ENCODE measurements around the gene ELMO2. TPM values are rescaled to one million over a fixed set of nuclear protein-coding genes. Genes with fewer than 3 reads are reported as not detected.
"Not testable (repeated sequence)": the region's sequence is repeated elsewhere in the genome, so short reads cannot be mapped to it uniquely, and the experiment has no call there.

The ELMO2 gene
- total RNA-seq, 1 donor, result 48.4 TPM

- TF ChIP-seq CTCF (IDR thresholded peaks at IDR 0.05; ENCODE audit: insufficient read depth, low read depth, low read length), result no peak
- H3K4me3 ChIP-seq (ENCODE audit: low read depth, low read length), result no peak overlapping the region
- no peak for DNase-seq (ENCODE audit: low read depth)
Observed at GRCh38 chr20:46388937-46389336, 17.5 kb downstream of the ELMO2 start.

- TF ChIP-seq CTCF (IDR thresholded peaks at IDR 0.05; ENCODE audit: insufficient read depth, low read depth, low read length), result no peak
- DNase-seq (ENCODE audit: low read depth), result no peak
- no peak overlapping the region for H3K4me3 ChIP-seq (ENCODE audit: low read depth, low read length)
Observed at GRCh38 chr20:46388201-46388836, 18.1 kb downstream of the ELMO2 start.

DNA sequence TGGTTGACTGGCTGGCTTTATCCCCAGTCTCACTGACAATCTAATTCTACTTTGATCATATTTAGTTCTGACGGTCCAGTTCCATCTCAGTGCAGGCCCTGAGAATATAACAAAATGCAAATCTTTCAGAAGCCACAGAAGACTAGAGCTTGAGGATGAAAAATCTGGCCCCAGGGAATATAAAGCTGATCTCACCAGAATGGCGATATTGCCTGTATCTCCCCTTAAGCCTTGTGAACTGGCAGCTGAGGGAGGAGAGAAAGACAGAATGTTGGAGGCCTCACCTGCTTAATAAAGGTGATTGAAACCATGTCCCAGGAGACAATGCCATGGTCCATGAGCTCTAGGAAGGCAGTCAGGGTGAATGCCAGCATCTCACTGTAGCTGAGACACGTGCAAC lies 19.4 kb downstream of the ELMO2 start:
- not testable (repeated sequence) for DNase-seq (ENCODE audit: low read depth); H3K4me3 ChIP-seq (ENCODE audit: low read depth, low read length)

GRCh38 chr20:46378412-46379009 lies 27.9 kb downstream of the ELMO2 start:
- no peak for TF ChIP-seq CTCF (IDR thresholded peaks at IDR 0.05; ENCODE audit: insufficient read depth, low read depth, low read length)
- H3K4me3 ChIP-seq (ENCODE audit: low read depth, low read length), result no peak overlapping the region

GRCh38 chr20:46377518-46377917 lies 28.9 kb downstream of the ELMO2 start:
- DNase-seq (ENCODE audit: low read depth), result no peak
- no peak for TF ChIP-seq CTCF (IDR thresholded peaks at IDR 0.05; ENCODE audit: insufficient read depth, low read depth, low read length)

More at GRCh38 chr20:46378412-46379009, 27.9 kb downstream of the ELMO2 start:
- DNase-seq (ENCODE audit: low read depth), result no peak

GRCh38 chr20:46376196-46376785 lies 30.1 kb downstream of the ELMO2 start:
- TF ChIP-seq CTCF (IDR thresholded peaks at IDR 0.05; ENCODE audit: insufficient read depth, low read depth, low read length), result no peak
- no peak overlapping the region for H3K4me3 ChIP-seq (ENCODE audit: low read depth, low read length)
- no peak for DNase-seq (ENCODE audit: low read depth)

More at GRCh38 chr20:46377518-46377917, 28.9 kb downstream of the ELMO2 start:
- H3K4me3 ChIP-seq (ENCODE audit: low read depth, low read length), result no peak overlapping the region

- DNase-seq (ENCODE audit: low read depth), result no peak
- no peak overlapping the region for H3K4me3 ChIP-seq (ENCODE audit: low read depth, low read length)
- no peak for TF ChIP-seq CTCF (IDR thresholded peaks at IDR 0.05; ENCODE audit: insufficient read depth, low read depth, low read length)
Observed at GRCh38 chr20:46375771-46376170, 30.6 kb downstream of the ELMO2 start.
